HG03097 (cell line): Measurements from ENCODE around the gene PRXL2A.

Experiments used
- ATAC-seq: cut with Tn5 transposase; IDR thresholded peaks from one replicate; pipeline ENCODE4 v1.9.1; 2021; ENCODE audit not compliant: unreplicated experiment, low FRiP score

Gene PRXL2A

GRCh38 chr10:80442879-80443278 is 34.5 kb downstream of the PRXL2A start:
- no peak for ATAC-seq

DNA sequence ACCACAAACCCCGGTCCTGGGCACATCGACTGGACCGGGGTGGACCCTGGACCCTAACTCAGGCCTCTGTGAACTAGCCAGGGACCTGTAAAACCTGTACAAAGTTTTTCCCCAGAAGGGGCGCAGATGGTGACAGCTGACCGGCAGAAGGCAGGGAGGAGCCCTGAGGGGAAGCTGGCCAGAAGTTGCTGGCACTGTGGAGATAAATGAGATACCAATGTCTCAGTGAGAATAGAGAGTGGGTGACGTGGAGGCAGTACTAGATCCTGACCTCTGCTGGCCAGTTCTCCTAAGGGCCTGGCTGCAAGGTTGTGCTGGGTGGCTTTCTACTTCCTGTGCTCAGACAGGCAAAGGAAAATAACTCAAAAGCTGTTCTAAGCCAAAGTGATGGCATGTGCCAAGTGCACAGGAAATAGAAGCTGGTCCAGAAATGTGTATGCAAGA is 35.2 kb downstream of the PRXL2A start:
- peak; percentile 43 for ATAC-seq

DNA sequence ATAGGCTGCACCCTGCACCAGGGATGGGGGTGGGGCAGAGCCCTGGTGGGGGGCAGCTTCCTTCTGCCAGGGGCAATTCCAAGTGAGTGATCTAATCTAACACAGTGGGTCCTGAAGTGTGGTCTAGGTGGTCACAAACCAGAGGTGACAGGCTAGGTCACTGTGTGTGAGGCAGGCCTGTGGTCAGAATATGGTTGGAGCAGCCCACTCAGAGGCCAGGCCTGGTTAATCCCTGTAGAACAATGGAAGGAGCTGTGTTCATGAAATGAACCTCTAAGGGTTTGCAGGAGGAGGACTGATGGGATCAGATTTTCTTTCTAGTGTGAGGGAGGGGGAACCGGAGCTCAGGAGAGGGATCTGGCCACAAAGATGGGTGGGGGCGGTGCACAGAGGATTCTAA is 35.8 kb downstream of the PRXL2A start:
- ATAC-seq, result no peak

DNA sequence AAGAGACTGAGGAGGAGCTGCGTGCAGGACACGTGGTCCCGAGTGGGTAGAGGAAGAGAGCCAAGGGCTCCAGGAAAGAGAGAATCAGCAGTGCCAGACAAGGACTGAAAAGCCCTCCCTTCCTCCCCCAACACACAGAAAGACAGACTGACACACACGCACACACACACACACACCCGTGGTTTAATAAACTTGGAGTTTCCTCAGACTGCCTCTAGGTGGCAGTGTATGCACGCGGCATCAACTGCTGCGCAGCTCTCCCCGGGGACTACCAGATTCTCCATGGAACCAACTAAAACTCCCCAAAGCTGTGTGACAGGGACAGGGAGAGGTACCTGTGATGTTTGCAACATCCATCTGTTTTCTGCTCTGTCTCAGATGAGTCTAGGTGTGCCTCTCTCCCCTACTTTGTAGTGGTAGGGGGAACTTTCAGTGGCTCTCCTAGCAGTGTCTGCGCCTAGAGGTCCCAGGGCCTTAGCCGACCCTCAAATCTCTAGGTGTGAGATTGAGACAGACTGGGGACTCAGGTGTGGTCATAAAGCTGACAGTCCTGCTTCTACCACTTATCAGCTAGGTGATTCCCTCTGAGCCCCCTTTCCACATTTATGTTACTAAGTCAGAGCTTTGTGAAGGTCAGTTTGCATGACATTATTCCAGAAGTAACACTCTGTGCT is 36.4 kb downstream of the PRXL2A start:
- ATAC-seq, result peak; percentile 84

GRCh38 chr10:80447436-80448190 is 39.3 kb downstream of the PRXL2A start:
- no peak for ATAC-seq

DNA sequence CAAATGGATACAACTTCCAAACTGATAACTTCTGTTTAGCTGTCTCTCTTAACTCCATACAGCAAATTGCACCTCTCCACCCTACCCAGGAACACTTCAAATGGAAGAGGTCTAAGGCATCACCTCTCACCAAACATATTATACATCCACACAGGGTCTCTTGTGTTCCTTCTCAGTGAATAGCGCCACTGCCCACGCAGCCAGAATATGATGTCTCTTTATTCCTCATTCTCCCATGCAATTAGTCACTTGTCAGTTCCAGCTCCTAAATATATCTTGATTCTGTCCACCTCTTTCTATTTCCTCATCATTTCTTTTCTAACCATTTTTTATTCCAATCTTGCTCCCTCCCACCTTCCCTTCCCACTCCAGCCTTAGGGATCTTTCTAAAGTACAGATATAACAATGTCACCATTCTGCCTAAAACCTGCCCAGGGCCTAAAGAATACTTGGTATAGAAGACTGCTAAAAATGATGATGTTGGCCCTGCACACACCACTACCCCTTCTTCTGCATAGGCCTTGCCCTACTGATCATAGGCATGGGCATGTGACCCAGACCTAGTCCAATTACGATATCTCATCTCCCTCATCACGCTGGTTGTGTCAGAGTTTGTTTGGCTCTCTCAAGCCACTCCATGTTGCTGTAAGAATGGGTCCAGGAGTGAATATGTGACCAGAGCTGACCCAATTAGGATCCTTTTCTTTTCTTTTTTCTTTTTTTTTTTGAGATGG is 40.0 kb downstream of the PRXL2A start:
- no peak for ATAC-seq

DNA sequence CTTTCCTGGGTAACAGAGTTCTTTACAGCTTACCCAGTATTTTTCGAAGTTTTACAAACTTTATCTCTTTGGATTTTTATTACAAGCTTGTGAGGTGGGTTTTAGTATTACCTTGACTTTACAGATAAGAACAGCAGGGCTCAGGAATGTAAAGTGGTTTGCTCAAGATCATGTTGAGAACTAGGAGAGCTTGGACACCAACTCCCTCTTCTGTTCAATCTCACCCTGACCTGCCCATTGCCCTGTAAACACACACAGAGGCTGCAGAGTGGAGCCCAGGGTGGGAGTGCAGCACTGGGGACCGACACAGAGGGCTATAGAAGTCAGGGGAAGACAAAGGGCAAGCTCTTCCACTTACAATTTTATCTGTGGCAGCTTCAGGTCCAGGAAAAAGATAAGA is 41.2 kb downstream of the PRXL2A start:
- ATAC-seq, result no peak

DNA sequence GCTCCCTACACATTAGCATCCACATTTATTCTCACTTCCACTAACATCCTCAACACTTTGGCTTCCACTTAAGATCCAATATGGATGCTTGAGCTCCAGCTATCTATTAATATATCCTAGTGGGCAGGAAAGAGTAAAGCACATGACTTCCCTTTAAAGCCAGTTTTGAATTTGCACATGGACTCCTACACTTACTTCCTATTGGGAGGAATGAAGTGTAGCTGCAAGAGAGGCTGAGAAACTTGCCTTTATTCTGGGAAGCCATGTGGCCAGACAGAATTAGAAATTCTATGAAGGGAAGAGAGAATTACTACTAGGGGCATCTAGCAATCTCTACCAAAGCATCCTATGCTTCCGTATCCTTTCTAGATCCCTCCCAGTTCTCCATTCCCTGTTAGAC is 42.8 kb downstream of the PRXL2A start:
- no peak for ATAC-seq

DNA sequence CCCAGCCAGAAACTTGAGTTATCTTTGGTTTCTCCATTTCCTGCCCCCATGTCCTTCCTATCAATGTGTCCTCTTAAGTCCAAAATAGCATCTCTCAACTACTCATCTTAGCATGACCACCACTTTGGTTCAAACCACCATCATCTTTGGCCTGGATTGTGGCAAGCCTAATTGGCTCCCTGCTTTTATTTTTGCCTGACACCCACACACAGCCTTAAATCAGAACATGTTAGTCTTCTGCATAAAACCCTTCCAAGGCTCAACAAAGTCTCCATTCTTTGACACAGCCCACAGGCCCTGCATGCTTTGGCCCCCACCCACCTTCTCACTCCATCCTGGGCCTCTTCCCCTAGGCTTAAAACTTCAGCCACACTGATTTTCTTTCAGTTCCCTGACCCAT is 43.7 kb downstream of the PRXL2A start:
- ATAC-seq, result no peak

DNA sequence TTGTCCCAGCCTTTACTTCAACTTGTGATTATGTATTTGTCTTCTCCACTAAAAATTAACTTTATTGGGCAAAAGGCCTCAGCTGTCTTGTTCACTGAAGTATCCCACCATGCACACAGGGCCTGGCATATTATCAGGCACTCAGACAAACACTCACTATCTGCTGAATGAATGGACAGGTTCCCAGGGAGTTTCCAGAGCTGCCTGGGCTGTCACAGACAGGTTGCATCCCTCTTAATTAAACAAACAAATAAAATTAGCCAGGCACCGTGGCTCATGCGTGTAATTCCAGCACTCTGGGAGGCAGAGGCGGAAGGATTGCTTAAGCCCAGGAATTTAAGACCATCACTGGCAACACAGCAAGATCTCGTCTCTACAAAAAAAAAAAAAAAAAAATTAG is 44.3 kb downstream of the PRXL2A start:
- no peak for ATAC-seq

GRCh38 chr10:80453056-80453841 is 44.9 kb downstream of the PRXL2A start:
- ATAC-seq, result no peak

- ATAC-seq, result peak; percentile 58
Observed at GRCh38 chr10:80453842-80454512, 45.6 kb downstream of the PRXL2A start, which contains the start of gene TSPAN14. TSS of gene TSPAN14 (plus strand) at chr10:80454310. CDS start at chr10:80489234, 34,924 bp downstream.

DNA sequence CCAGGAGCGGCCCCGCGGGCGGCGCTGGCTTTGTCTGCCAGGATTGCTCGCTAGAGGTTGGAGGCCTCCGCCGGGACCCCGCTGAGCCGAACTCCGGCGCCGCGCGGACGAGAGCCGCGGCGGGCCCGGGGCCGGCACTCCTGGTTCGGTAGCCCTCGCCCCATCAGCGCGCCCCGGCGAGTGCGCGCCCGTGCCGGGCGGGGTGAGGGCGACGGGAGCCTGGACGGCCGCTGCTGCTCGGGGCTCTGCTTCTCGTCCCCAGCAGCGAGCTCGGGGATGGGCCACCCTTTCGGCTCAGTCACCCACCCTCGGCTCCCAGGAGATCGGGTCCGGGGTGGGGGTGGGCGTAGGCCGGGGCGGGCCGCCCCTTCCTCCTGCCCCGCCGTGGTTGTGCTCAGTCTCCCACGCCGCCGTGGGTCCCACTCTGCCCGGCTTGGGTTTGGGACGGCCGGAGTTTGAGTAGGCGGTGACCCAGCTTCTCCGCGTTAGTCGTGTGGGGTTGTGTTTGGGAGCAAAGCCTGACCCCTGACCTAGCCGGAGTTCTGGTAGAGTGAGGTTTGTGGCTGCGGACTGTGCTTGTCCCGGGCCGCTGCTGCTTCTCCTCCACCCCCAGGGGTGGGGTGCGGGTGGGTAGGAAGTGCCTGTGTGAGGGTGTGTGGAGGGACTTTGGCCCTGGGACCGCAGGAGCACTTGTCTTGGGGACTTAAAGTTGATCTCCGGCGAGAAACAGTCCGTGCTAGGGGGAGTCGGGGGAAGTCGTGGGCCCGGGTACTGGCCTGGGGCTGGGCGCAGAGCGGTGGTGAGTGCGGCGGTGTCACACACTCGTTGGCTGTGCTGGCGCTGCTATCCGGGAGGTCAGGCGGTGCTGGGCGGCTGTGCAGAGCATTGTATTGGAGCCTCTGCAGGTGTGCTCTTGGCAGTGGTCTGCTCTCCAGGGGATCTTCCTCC is 46.4 kb downstream of the PRXL2A start:
- peak; percentile 19 for ATAC-seq

- ATAC-seq, result no peak
Observed at GRCh38 chr10:80455461-80456349, 47.4 kb downstream of the PRXL2A start.

- no peak for ATAC-seq
Observed at GRCh38 chr10:80457554-80458262, 49.4 kb downstream of the PRXL2A start.

DNA sequence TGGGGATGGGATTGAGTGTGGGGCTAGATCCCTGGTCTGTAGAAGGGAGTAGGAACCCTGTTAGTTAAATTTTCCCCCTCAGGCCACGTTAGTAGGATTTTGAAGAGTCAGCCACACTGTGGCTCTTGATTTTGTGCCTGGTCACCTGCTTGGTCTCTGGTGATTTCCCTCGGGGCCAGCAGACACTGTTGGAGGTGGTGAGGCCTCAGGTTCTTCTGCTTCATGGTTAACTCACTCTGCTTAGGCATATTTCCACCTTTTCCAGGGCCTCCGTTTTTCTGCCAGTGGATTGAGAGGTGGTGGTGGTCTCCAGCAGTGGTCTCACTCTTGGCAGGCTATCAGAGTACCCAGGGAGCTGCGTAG is 49.9 kb downstream of the PRXL2A start:
- no peak for ATAC-seq

DNA sequence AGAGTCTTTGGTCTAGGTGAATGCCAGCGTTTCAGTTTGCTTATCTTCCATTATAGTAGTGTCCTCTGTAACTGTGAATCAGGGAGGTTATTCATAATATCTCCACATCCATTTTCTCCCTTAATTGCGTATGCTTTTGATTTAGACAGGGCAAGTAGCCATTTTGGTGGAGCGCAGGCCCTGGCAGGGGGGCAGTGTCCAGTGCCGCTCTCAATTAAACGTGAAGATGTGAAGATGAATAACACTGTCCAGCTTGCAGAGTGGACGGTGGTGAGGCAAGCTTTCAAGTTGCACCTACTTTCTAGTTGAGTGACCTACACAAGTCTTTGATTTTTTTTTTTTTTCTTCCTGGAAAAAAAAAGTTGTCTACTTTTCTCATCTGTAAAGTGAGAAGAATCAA is 50.3 kb downstream of the PRXL2A start:
- no peak for ATAC-seq
